Activated CD4-positive, alpha-beta T cell treated with anti-CD3 and anti-CD28 coated beads, Interleukin-2, amount 50 U/mL, for 16 hours (primary cell): ENCODE results near the gene BCR.

Experiments used
- DNase-seq: peaks from one replicate; pipeline ENCODE4 v3.0.0-alpha.2; 2020

The BCR gene

GRCh38 chr22:23245799-23246136, 65.5 kb downstream of the BCR start:
- no peak for DNase-seq

GRCh38 chr22:23246982-23247766, 66.9 kb downstream of the BCR start:
- no peak for DNase-seq

- no peak for DNase-seq
Measured at GRCh38 chr22:23248583-23248982, 68.3 kb downstream of the BCR start.

GRCh38 chr22:23250056-23250784, 69.9 kb downstream of the BCR start:
- DNase-seq: no peak

GRCh38 chr22:23250785-23251363, 70.6 kb downstream of the BCR start:
- no peak for DNase-seq

- DNase-seq: no peak
Measured at GRCh38 chr22:23251445-23252093, 71.3 kb downstream of the BCR start.

GRCh38 chr22:23253475-23254055, 73.3 kb downstream of the BCR start:
- no peak for DNase-seq

- DNase-seq: no peak
Measured at GRCh38 chr22:23255506-23256170, 75.3 kb downstream of the BCR start.

GRCh38 chr22:23256171-23256932, 76.0 kb downstream of the BCR start:
- DNase-seq: no peak

GRCh38 chr22:23256986-23257888, 76.9 kb downstream of the BCR start:
- no peak for DNase-seq

GRCh38 chr22:23257889-23258825, 77.8 kb downstream of the BCR start:
- DNase-seq: no peak

- DNase-seq: no peak
Measured at GRCh38 chr22:23258826-23259170, 78.5 kb downstream of the BCR start.

- DNase-seq: no peak
Measured at GRCh38 chr22:23259916-23260644, 79.8 kb downstream of the BCR start.

- no peak for DNase-seq
Measured at GRCh38 chr22:23260645-23261581, 80.6 kb downstream of the BCR start.

GRCh38 chr22:23261900-23262450, 81.7 kb downstream of the BCR start:
- DNase-seq: no peak

- DNase-seq: no peak
Measured at GRCh38 chr22:23262518-23263332, 82.4 kb downstream of the BCR start.
